Neural cell (in vitro differentiated cells): ENCODE measurements around the gene RBMS2.

Source experiments
- EP300 ChIP-seq: fragments of 450-650 bp; conservative IDR thresholded peaks from 2 replicates; pipeline ENCODE4 v1.6.1; 2014; ENCODE audit warnings: antibody characterized with exemption, mild to moderate bottlenecking, moderate library complexity; ENCODE audit not compliant: poor library complexity, severe bottlenecking
- EZH2 ChIP-seq: fragments of 200-600, 300-800 bp; shearing (Covaris generic), sonication (generic); IDR thresholded peaks from 2 replicates; pipeline ENCODE4 v1.6.1; 2014; ENCODE audit warnings: antibody characterized with exemption, low read length, borderline replicate concordance, mild to moderate bottlenecking; ENCODE audit not compliant: insufficient read depth, poor library complexity, severe bottlenecking
- MXI1 ChIP-seq: fragments of 450-650 bp; conservative IDR thresholded peaks from 2 replicates; pipeline ENCODE4 v1.6.1; 2014; ENCODE audit warnings: antibody characterized with exemption, mild to moderate bottlenecking; ENCODE audit not compliant: poor library complexity, severe bottlenecking
- POLR2AphosphoS5 ChIP-seq: IDR thresholded peaks from 2 replicates; pipeline ENCODE4 v1.6.1; 2012
- RAD21 ChIP-seq: fragments of 450-650 bp; conservative IDR thresholded peaks from 2 replicates; pipeline ENCODE4 v1.6.1; 2014; ENCODE audit warnings: antibody characterized with exemption, mild to moderate bottlenecking, moderate library complexity
- SMC3 ChIP-seq: fragments of 450-650 bp; conservative IDR thresholded peaks from 2 replicates; pipeline ENCODE4 v1.6.1; 2014; ENCODE audit warnings: antibody characterized with exemption, mild to moderate bottlenecking, moderate library complexity; ENCODE audit not compliant: poor library complexity
- TF ChIP-seq, protein P1 (sequence below): fragments of 450-650 bp; IDR thresholded peaks from 2 replicates; pipeline ENCODE4 v1.5.1; 2014; ENCODE audit warnings: antibody characterized with exemption, mild to moderate bottlenecking, moderate library complexity; ENCODE audit not compliant: poor library complexity, severe bottlenecking
- TF ChIP-seq, protein P2 (sequence below): IDR thresholded peaks from 2 replicates; pipeline ENCODE4 v1.6.1; 2012; ENCODE audit warnings: borderline replicate concordance

DNA sequence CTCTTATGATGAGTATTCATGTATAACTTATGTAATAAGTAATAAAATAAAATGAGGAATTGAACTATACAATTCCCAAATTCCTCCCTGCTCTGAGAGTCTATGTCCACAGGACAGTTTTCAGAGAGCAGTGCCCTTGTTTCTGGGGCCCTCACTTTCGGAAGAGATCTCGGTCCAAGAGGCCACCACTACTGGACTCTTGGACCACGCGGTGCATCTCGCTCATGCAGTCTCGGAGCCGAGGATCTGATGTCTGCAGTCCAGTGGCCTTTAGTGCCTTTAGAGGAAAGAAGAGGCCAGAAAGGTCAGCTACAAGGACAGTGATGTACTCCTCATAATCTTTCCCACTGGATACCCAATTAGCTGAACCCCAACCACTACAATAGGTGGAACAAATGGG lies 42.0 kb upstream of the RBMS2 start:
- no peak for TF ChIP-seq EP300
- TF ChIP-seq, protein P1, sequence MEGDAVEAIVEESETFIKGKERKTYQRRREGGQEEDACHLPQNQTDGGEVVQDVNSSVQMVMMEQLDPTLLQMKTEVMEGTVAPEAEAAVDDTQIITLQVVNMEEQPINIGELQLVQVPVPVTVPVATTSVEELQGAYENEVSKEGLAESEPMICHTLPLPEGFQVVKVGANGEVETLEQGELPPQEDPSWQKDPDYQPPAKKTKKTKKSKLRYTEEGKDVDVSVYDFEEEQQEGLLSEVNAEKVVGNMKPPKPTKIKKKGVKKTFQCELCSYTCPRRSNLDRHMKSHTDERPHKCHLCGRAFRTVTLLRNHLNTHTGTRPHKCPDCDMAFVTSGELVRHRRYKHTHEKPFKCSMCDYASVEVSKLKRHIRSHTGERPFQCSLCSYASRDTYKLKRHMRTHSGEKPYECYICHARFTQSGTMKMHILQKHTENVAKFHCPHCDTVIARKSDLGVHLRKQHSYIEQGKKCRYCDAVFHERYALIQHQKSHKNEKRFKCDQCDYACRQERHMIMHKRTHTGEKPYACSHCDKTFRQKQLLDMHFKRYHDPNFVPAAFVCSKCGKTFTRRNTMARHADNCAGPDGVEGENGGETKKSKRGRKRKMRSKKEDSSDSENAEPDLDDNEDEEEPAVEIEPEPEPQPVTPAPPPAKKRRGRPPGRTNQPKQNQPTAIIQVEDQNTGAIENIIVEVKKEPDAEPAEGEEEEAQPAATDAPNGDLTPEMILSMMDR = no peak
- no peak for TF ChIP-seq RAD21
- no peak for TF ChIP-seq POLR2AphosphoS5
- TF ChIP-seq, protein P2, sequence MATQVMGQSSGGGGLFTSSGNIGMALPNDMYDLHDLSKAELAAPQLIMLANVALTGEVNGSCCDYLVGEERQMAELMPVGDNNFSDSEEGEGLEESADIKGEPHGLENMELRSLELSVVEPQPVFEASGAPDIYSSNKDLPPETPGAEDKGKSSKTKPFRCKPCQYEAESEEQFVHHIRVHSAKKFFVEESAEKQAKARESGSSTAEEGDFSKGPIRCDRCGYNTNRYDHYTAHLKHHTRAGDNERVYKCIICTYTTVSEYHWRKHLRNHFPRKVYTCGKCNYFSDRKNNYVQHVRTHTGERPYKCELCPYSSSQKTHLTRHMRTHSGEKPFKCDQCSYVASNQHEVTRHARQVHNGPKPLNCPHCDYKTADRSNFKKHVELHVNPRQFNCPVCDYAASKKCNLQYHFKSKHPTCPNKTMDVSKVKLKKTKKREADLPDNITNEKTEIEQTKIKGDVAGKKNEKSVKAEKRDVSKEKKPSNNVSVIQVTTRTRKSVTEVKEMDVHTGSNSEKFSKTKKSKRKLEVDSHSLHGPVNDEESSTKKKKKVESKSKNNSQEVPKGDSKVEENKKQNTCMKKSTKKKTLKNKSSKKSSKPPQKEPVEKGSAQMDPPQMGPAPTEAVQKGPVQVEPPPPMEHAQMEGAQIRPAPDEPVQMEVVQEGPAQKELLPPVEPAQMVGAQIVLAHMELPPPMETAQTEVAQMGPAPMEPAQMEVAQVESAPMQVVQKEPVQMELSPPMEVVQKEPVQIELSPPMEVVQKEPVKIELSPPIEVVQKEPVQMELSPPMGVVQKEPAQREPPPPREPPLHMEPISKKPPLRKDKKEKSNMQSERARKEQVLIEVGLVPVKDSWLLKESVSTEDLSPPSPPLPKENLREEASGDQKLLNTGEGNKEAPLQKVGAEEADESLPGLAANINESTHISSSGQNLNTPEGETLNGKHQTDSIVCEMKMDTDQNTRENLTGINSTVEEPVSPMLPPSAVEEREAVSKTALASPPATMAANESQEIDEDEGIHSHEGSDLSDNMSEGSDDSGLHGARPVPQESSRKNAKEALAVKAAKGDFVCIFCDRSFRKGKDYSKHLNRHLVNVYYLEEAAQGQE = no peak
- no peak for TF ChIP-seq EZH2
- no peak for TF ChIP-seq MXI1
- no peak for TF ChIP-seq SMC3
